GM21723 (cell line): ENCODE measurements around the gene SLC12A7.

ENCODE experiments used
- ATAC-seq: cut with Tn5 transposase; IDR thresholded peaks from one replicate; pipeline ENCODE4 v1.9.1; 2021; ENCODE audit warnings: mild to moderate bottlenecking, moderate library complexity; ENCODE audit not compliant: unreplicated experiment

The SLC12A7 gene

GRCh38 chr5:1054018-1054798 is 57.7 kb downstream of the SLC12A7 start:
- ATAC-seq, result no peak

GRCh38 chr5:1053391-1054017 is 58.4 kb downstream of the SLC12A7 start:
- no peak for ATAC-seq

GRCh38 chr5:1052641-1053390 is 59.0 kb downstream of the SLC12A7 start:
- ATAC-seq, result no peak

GRCh38 chr5:1052076-1052475 is 59.8 kb downstream of the SLC12A7 start:
- ATAC-seq, result no peak

GRCh38 chr5:1051366-1051720 is 60.5 kb downstream of the SLC12A7 start:
- ATAC-seq, result no peak

- no peak for ATAC-seq
These were observed 61.2 kb downstream of the SLC12A7 start for GRCh38 chr5:1050423-1051365.

- ATAC-seq, result no peak
These were observed 62.7 kb downstream of the SLC12A7 start for GRCh38 chr5:1048861-1049838.

- no peak for ATAC-seq
These were observed 63.6 kb downstream of the SLC12A7 start for GRCh38 chr5:1048162-1048721.

GRCh38 chr5:1047332-1047965 is 64.4 kb downstream of the SLC12A7 start:
- ATAC-seq, result no peak

GRCh38 chr5:1045960-1046560 is 65.8 kb downstream of the SLC12A7 start:
- no peak for ATAC-seq

- no peak for ATAC-seq
These were observed 67.7 kb downstream of the SLC12A7 start for GRCh38 chr5:1044117-1044516.

GRCh38 chr5:1043327-1043726 is 68.5 kb downstream of the SLC12A7 start:
- no peak for ATAC-seq

- no peak for ATAC-seq
These were observed 69.2 kb downstream of the SLC12A7 start for GRCh38 chr5:1042626-1043025.

- no peak for ATAC-seq
These were observed 70.4 kb downstream of the SLC12A7 start for GRCh38 chr5:1041225-1042143.

- ATAC-seq, result no peak
These were observed 71.3 kb downstream of the SLC12A7 start for GRCh38 chr5:1040571-1040970.

- no peak for ATAC-seq
These were observed 72.1 kb downstream of the SLC12A7 start for GRCh38 chr5:1039706-1040260.

GRCh38 chr5:1039210-1039548 is 72.7 kb downstream of the SLC12A7 start:
- ATAC-seq, result no peak
